GM21423 (cell line): Measurements from ENCODE around the gene SLC45A2.
A peak's percentile ranks its signal among the peaks of the same experiment; 100 is the strongest.

ENCODE experiments used
- ATAC-seq: cut with Tn5 transposase; IDR thresholded peaks from one replicate; pipeline ENCODE4 v1.9.1; 2021; ENCODE audit warnings: mild to moderate bottlenecking, moderate library complexity; ENCODE audit not compliant: unreplicated experiment

The SLC45A2 gene

DNA sequence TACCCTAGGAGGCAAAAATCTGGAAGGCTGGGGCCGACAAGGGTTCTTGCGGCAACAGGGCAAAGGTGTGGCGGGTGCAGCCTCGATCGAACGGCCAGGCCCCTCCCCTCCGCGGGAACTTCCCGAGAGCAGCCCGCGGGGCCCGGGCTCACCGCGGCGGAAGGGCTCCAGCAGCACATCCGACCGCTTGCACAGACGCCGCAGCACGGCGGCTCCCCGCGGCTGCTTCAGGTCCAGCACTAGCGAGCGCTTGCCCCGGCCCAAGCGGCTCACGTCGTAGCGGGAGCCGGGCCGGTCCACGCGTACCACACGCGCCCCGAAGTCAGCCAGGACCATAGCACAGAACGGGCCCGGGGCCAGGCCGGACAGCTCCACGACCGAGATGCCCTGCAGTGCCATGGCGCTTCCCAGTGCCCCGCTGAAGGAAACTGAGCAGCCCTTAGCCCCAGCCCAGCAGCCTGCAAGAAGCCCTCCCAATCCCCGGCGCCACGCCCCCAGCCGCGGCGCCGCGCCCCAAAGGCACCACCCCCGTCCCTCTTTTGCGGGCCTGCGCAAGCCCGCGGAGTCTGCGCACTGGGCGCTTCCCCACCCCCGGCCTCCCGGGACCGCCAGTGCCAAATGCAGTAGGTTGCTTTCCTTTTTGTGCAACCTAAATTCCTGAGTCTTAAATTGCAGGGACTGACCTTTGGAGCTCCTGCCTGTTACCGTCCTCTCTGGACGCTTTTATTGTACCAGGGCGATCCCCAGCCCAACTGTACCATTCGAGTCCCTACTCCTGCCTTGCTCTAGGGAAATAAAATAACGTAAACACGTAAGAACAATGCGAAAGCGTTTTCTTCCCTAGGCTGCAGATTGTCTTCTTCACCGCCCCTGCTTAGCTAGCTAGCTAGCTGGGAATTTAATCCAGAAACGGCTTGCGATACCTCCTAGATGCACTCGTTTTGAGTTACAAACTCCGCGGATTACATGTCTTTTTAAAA, 23.4 kb upstream of the SLC45A2 start, which contains the start of gene AMACR:
AMACR (minus strand) TSS at position 430 of the 980 bp plus-strand sequence; CDS start at position 399, 31 bp downstream.
- ATAC-seq = peak; percentile 85

DNA sequence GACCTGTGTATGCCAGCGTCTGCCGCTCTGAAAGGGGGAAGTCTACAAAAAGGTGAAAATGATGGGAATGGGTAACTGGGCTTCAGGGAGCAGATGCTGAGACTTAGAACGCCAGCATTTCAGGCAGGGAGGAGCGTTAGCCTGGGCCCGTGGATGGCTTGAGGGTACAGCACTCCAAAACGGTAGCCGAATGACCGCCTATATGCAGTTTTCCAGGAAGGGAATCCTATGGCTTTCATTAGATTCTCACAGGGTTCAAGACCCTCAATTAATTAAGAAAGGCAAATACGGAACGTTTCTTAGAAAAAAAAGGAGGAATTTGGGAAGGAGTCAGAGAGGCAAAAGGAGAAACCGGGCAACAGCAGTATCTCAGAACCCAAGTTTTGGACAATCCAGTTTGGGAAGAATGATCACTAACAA, 22.7 kb upstream of the SLC45A2 start:
- ATAC-seq = no peak

DNA sequence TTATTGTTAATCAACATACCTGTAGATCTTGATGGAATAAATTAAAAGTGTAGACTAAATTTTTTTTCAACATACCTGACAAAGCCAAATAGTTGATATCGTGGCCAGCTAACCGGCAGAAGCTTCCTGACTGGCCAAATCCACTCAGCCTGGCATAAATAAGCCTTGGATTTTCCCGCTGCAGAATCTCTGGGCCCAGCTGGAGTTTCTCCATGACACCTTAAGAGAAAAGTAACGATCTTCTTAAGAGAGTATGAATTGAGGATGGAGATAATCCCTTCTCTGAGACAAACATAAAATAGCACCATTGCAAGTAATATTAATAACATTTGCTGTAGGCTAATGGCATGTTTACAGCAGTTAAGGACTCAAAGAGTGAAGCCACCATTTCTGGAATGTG, 21.2 kb upstream of the SLC45A2 start:
- no peak for ATAC-seq

DNA sequence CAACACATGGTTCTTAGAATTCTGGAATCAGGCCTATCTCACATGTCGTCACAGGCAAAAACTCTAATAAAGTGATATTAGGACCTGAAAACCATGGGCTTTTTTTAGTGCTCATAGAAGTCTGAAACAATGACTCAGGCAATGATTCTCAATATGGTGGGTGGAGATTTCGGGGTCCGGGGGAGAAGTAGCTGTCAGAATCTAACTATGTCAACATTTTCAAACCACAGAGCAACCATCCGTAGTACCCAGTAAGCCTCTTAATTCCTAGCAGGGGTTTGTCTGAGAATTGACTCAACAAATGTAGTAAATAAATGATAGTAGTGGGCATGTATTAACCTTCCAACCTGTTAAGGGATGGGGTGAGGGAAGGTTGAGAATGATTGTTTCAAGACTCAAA, 20.7 kb upstream of the SLC45A2 start:
- ATAC-seq = no peak

DNA sequence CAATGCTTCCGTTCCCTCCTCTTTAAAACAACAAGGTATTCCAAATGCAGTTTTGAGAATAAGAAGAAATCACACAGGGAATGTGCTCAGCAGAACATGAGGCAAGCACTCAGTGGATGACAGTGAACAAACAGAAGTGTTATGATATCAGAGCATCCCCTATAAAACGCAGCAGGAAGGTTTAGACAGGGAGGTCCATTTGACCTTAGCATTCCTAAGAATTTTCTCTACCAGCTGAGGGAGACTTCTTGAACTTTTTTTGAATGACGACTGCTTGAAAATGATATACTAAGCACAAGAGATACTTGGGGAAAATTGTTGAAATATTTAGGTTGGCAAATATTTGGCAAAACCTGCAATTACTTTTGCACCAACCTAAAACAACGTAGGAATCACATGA, 19.4 kb upstream of the SLC45A2 start:
- ATAC-seq = no peak

DNA sequence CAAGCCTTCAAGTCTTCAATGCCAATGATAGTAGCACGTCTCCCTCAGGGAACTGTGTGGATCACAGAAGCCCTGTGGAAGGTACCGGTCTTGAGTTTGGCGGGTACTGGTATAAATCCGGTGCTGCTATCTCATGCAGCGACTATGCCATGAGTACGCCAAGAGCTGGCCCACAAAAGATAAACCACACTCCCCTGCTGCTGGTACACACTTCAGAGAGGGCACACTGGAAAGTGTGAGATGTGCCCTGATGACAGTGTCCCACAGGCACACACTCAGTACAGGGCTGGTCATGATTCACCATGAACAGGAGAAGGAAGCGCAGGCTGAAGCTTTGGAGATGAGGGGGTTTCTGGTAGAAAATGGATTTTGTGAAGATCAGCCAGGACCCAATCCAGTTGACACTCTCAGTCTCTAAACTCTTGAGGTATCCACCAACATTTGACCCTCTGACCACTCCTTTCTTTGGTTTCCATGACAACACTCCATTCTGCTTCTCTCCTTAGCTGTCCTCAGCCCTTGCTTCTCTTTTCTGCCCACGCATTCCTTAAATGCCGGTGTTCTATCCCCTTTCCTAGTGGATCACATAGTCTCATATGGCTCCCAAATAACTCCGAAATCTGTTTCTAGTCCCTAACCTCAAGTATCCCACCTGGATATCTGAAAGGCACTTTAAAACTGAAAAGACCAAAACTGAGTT, 18.3 kb upstream of the SLC45A2 start:
- no peak for ATAC-seq

DNA sequence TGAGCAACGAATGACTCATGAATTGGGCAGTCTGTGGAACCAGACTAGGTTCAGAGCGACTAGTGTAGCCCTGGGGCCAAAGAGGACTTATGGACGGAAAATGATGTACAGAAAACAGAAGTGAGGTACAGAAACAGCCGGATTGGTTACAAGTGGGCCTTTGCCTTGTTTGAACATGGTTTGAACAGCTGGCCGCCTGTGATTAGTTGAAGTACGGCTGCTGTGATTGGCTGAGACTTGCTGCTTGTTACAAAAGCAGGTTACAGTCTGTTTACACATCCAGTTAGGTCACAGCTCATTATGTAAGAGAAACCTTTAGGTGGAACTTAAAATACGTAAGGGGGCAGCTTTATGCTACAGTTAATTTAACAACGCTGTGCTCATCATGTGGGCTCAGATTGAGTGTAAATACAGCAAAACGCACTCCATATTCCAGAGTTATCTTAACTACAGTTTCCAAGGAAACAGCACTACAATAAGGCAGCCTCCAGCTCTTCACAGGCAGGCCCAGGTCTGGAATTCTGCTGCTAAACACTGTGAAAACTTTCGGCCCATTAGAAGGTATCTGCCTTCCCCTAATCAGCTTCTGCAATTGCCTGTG, 16.8 kb upstream of the SLC45A2 start:
- no peak for ATAC-seq

DNA sequence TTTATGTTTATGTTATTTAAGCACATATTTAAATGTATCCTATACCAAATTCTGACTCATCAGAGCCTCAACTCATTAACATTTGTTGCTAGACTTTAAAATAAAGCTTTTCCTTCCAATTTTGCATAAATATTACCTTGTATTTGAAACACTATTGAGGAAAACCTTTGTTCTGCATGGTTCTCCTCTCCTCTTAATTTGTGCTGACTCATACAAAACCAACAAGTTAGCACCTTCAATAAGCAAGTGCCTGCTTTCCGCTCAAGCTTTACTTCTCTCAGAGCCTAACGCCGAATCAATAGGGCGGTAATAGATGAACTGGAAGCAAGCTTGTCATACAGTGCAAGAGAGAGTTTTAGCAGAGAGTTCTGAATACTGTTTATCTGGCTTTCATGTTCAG, 15.5 kb upstream of the SLC45A2 start:
- no peak for ATAC-seq

DNA sequence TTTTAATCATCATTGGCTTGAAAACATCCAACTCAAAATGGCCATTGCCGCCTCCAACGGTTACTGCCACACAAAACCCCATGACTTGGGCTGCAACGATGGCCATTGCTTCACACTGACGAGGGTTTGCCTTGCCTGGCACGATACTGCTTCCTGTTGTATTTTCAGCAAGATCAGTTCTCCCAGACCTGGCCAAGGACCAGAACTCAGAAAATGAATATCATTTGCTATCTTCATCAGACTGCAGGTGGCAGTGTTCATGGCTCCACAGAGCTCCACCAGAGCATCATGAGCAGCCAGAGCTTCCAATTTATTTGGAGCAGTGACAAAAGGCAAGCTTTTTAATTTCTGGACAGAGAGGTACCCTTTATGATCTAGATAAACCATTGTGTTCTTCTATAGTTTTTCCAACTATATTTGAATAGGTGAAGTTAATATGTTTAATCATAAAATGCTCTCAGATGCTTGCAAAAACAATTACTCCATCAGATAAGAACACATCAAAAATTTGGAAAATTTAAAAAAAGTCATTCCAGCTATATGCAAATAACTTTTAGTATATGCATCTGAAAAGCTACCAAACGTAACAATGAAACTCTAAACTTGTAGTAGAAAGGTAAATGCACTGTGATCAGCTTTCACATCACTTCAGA, 13.0 kb upstream of the SLC45A2 start:
- peak; percentile 71 for ATAC-seq

DNA sequence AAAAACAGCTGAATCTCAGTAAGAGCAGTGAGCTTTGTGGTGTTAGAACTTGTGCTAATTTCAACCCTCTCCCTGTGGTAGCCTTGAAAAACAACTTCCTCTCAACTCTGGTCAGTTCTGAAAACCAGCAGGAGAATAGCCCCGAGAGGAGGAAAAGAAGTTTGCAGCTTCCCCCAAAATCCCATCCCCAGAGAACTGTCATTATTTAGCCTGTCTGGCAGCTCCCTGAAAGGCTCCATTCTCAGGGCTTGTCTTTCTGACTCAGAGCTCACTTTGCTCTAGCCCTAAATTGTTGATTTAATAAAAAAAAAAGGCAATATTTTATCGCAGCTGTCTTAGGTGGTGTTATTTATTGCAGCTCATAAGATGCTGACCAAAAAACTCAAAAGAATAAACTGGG, 11.4 kb upstream of the SLC45A2 start:
- no peak for ATAC-seq

DNA sequence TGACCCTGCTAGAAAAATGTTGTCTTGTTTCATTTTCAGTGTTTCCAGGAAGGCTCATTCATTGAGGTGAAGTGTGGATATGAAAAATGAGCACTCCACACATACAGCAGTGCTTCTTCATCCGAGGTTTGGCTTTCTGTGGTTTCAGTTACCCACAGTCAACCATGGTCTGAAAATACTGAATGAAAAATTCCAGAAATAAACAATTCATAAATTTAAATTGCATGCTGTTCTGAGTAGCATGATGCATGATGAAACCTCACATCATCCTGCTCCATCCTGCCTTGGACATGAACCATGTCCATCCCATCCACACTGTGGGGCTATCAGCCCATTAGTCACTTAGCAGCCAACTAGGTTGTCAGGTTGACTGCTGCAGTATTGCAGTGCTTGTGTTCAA, 10.4 kb upstream of the SLC45A2 start:
- ATAC-seq = no peak

DNA sequence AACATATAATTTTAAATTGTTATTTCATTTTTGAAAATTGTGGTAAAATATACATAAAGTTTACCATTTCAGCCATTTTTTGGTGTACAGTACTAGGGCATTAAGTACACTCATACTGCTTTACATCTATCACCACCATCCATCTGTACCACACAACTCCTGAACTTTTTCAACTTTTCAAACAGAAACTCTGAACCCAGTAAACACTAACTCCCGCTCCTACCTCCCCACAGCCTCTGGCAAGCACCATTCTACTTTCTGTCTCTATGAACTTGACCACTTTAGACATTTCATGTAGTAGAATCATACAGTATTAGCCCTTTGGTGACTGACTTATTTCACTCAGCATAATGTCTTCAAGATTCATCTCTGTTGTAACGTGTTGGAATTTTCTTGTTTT, 8.4 kb upstream of the SLC45A2 start:
- no peak for ATAC-seq

DNA sequence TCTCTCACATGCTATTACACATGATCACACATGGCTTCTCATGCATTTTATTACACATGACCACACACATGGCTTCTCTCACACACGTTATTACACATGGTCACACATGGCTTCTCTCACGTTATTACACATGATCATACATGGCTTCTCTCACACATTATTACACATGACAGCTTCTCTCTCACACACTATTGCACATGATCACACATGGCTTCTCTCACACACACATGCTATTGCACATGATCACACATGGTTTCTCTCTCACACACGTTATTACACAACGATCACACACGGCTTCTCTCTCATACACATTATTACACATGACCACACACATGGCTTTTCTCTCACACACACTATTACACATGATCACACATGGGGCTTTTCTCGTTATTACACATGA, 954 bp upstream of the SLC45A2 start:
- ATAC-seq = no peak

DNA sequence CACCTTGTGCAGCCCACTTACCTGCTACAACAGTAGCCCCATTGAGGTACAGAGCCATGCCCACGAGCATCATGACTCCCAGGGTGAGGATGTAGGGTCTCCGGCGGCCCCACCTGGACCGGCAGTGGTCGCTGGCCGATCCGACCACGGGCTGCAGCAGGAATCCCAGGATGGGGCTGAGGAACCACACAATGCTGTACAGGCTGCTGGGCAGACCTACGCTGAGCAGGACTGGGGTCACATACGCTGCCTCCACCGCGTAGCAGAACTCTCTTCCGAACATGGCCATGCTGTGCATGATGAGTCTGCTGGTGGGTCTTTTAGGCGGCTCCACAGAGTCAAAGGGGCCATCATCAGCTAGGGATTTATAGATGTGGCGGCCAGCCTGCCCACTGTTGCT, 315 bp downstream of the SLC45A2 start:
- no peak for ATAC-seq

DNA sequence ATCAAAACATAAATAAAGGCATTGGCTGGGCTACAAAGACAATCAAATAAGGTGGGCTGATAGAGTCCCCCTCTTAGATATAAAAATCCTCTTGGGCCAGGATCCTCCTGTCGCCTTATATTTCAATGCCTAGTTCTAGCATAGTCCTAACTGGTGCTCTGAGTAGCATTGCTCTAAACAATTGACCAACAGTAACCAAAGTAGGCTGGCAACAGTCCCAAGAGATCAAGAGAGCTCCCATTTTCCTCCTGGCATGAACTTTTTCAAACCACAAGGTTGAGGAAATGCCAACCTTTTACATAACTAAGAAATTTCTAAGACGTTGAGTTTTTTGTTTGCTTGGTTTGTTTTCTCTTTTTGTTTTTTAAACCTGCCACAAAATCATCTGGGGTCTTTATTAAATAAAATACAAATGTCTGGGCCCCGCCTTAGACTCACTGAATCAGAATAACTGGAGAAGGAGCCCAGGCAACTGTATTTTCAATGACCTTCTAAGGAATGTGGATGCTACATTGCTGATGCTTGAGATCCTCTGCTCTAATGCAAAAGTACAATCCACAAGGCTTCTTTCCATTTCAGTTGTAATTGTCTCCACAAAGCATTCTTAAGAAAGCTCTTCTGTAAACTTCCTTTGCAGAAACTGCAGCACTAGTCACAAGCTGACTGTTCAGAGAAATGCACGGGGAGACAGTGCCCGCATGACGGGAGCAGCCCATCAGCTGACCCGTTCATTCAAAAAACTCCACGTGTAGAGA, 2.9 kb downstream of the SLC45A2 start:
- no peak for ATAC-seq

DNA sequence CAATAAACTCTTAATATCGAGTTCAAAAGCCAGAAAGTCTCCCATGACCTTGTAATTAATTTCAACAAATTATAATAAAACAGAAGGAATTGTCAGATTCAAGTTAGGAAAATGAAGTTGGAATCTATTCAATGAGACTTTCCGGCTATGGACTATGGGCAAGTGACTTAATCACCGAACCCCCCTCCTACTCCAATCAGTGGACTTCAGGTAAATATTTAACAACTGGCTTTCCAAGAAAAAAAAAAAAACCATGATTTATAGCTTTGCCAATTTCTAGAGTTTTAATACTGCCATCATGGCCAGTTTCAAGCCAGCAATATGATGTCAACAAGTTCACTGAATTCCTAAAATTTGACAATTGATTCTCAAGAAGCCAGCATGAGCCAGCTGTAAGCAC, 4.5 kb downstream of the SLC45A2 start:
- no peak for ATAC-seq

DNA sequence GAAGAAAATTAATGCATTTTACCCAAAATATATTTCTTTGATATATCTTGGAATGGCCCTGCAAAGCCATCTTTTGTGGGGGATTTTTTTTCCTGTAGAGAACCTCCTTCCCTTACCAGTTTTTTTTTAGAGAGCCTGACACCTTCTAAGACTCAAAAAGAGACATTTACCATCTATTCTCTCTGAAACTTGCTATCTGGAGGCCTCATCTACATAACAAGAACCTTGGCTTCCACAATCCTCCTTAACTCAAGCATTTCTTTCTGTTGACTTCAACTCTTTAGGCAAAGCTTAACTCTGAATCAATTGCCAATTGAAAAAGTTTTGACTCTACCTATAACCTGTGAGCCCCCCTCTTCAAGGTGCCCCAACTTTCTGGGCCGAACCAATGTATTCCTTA, 6.2 kb downstream of the SLC45A2 start:
- ATAC-seq = no peak

DNA sequence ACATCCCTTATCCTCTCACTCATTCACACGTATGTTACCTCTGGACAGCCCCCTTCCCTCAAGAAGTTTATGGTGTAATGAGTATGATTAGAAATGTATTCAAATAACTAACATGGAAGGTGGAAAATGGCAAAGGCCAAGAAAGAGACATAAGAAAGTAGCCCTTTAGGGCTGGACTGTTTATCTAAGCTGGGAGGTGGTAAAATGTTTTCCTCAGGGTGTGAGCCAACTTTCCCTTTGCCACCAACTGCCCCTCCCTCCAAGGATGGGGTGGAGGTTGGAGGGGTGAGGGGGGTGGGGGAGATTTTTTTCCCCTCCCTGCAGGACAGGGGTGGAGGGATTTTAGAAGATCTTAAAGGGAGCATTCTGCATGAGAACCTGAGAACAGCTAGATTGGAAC, 8.2 kb downstream of the SLC45A2 start:
- ATAC-seq = no peak

DNA sequence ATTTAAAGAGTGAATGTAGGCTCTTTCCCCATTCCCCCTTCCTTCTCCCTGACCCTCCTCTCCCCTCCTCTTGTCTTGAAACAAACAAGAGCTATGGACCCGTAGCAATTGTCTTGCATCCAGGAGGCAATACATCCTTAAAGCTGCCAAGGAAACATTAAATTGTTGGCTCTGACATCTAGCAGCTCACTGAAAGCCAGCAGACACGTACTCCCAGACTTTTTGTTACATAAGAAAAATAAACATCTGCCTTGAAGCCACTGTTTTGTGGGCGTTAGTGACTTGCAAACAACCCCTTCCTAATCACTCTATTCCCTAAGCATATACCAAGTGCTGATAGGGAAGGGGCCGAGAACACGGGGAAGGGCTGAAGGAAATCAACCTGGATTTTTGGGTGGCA, 8.6 kb downstream of the SLC45A2 start:
- no peak for ATAC-seq

DNA sequence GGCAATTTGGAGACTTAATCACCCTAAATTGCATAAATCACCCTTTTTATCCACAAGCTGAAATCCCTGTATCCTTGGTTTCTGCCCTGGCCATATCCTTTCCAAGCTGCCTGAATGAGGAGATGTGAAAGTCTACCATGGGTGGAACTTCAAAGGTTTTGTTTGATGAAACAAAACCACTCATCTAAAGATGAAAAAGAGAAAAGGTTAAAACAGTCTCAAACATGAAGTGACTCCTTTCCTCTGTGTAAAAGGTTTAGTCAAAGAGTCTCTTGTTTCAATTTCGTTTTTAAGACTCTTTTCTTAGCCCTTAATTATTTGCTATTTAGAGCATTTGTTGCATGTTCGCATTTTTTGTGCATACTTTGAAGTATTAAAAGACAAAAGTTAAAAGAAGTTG, 11.2 kb downstream of the SLC45A2 start:
- ATAC-seq = no peak
